Neural cell (in vitro differentiated cells): Measurements from ENCODE around the gene BLMH. TPM values are rescaled to one million over a fixed set of nuclear protein-coding genes. Genes with fewer than 3 reads are reported as not detected.

ENCODE experiments used
- H2AFZ ChIP-seq: fragments of 200-600, 300-800 bp; sonication (generic), shearing (Covaris generic); 2 replicates; pipeline ENCODE4 v1.6.0; 2014; ENCODE audit warnings: low read depth, mild to moderate bottlenecking, antibody characterized with exemption, low read length, moderate library complexity
- H3F3A ChIP-seq: fragments of 200-600 bp; shearing (Covaris generic); 2 replicates; pipeline ENCODE4 v1.6.1; 2016; ENCODE audit warnings: mild to moderate bottlenecking, moderate library complexity, mixed read lengths, antibody characterized with exemption, low read length; ENCODE audit not compliant: insufficient read depth, poor library complexity, severe bottlenecking
- H3K27ac ChIP-seq: fragments of 200-600, 300-800 bp; sonication (generic), shearing (Covaris generic); 2 replicates; pipeline ENCODE4 v1.5.1; 2014; ENCODE audit warnings: mild to moderate bottlenecking, low read length, moderate library complexity
- H3K27me3 ChIP-seq: fragments of 300-800, 200-600 bp; sonication (generic), shearing (Covaris generic); 2 replicates; pipeline ENCODE4 v1.6.0; 2014; ENCODE audit warnings: mild to moderate bottlenecking, low read depth, low read length, moderate library complexity; ENCODE audit not compliant: insufficient read depth
- H3K36me3 ChIP-seq: fragments of 300-800, 200-600 bp; sonication (generic), shearing (Covaris generic); 2 replicates; pipeline ENCODE4 v1.5.1; 2014; ENCODE audit warnings: mild to moderate bottlenecking, antibody characterized with exemption, low read length, moderate library complexity; ENCODE audit not compliant: insufficient read depth
- H3K4me2 ChIP-seq: fragments of 300-800, 200-600 bp; sonication (generic), shearing (Covaris generic); 2 replicates; pipeline ENCODE4 v1.6.0; 2014; ENCODE audit warnings: mild to moderate bottlenecking, low read length
- H3K4me3 ChIP-seq: fragments of 300-800, 200-600 bp; sonication (generic), shearing (Covaris generic); 2 replicates; pipeline ENCODE4 v1.5.1; 2014; ENCODE audit warnings: mild to moderate bottlenecking, low read length, moderate library complexity
- H3K79me2 ChIP-seq: fragments of 200-600 bp; shearing (Covaris generic); replicated peaks from 2 replicates; pipeline ENCODE4 v1.6.0; 2014; ENCODE audit warnings: mild to moderate bottlenecking, low read length, moderate library complexity; ENCODE audit not compliant: insufficient read depth
- H3K9ac ChIP-seq: fragments of 300-800, 200-600 bp; sonication (generic), shearing (Covaris generic); 2 replicates; pipeline ENCODE4 v1.6.1; 2016; ENCODE audit warnings: mild to moderate bottlenecking, low read length, mixed read lengths
- H3K9me2 ChIP-seq: fragments of 200-600 bp; shearing (Covaris generic); 2 replicates; pipeline ENCODE4 v1.6.1; 2016; ENCODE audit warnings: mild to moderate bottlenecking, low read length, mixed read lengths; ENCODE audit not compliant: insufficient read depth
- H3K9me3 ChIP-seq: fragments of 200-600, 300-800 bp; sonication (generic), shearing (Covaris generic); 2 replicates; pipeline ENCODE4 v1.6.1; 2016; ENCODE audit warnings: mild to moderate bottlenecking, mixed run types, low read length, moderate library complexity, mixed read lengths
- H4K20me1 ChIP-seq: fragments of 200-600 bp; shearing (Covaris generic); 2 replicates; pipeline ENCODE4 v1.6.1; 2016; ENCODE audit warnings: mild to moderate bottlenecking, mixed run types; ENCODE audit not compliant: insufficient read depth
- EP300 ChIP-seq: fragments of 450-650 bp; conservative IDR thresholded peaks from 2 replicates; pipeline ENCODE4 v1.6.1; 2014; ENCODE audit warnings: antibody characterized with exemption, mild to moderate bottlenecking, moderate library complexity; ENCODE audit not compliant: poor library complexity, severe bottlenecking
- EZH2 ChIP-seq: fragments of 200-600, 300-800 bp; shearing (Covaris generic), sonication (generic); IDR thresholded peaks from 2 replicates; pipeline ENCODE4 v1.6.1; 2014; ENCODE audit warnings: antibody characterized with exemption, low read length, borderline replicate concordance, mild to moderate bottlenecking; ENCODE audit not compliant: insufficient read depth, poor library complexity, severe bottlenecking
- MXI1 ChIP-seq: fragments of 450-650 bp; conservative IDR thresholded peaks from 2 replicates; pipeline ENCODE4 v1.6.1; 2014; ENCODE audit warnings: antibody characterized with exemption, mild to moderate bottlenecking; ENCODE audit not compliant: poor library complexity, severe bottlenecking
- POLR2AphosphoS5 ChIP-seq: IDR thresholded peaks from 2 replicates; pipeline ENCODE4 v1.6.1; 2012
- RAD21 ChIP-seq: fragments of 450-650 bp; conservative IDR thresholded peaks from 2 replicates; pipeline ENCODE4 v1.6.1; 2014; ENCODE audit warnings: antibody characterized with exemption, mild to moderate bottlenecking, moderate library complexity
- SMC3 ChIP-seq: fragments of 450-650 bp; conservative IDR thresholded peaks from 2 replicates; pipeline ENCODE4 v1.6.1; 2014; ENCODE audit warnings: antibody characterized with exemption, mild to moderate bottlenecking, moderate library complexity; ENCODE audit not compliant: poor library complexity
- TAF1 ChIP-seq: IDR thresholded peaks from 2 replicates; pipeline ENCODE4 v1.6.1; 2012; ENCODE audit warnings: low read depth
- polyA plus RNA-seq: library from polyadenylated mRNA; depleted of rRNA; stranded (reverse); fragments of >200 nt; gene quantifications from 2 replicates; pipeline ENCODE4 v1.2.3, GENCODE V29; 2014
- TF ChIP-seq, protein P1 (sequence below): IDR thresholded peaks from 2 replicates; pipeline ENCODE4 v1.6.1; 2012; ENCODE audit warnings: borderline replicate concordance
- TF ChIP-seq, protein P2 (sequence below): fragments of 450-650 bp; IDR thresholded peaks from 2 replicates; pipeline ENCODE4 v1.5.1; 2014; ENCODE audit warnings: antibody characterized with exemption, mild to moderate bottlenecking, moderate library complexity; ENCODE audit not compliant: poor library complexity, severe bottlenecking

The BLMH gene
- polyA plus RNA-seq, 1 donor from 2014 or later, result 44.3 TPM

DNA sequence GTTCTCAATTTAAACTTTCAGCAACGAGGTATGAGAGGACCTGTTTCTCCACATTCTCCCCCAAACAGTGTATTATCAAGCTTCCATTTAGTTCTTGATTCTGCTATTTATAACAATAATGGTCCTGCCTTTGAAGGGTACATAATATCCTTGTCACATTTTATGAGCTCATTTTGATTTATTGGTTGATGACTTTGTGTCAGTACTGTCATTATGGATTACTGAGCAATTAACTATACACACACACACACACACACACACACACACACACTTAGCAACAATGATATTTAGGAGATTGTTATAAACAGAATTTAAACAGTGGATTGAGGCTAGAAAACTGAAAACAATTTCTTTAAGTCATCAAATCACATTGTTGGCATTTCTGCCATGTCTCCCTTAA lies 35.1 kb upstream of the BLMH start:
- no peaks in the 10 kb centered on the region for H3K9me3 ChIP-seq
- no peaks in the 10 kb centered on the region for H3K36me3 ChIP-seq
- H2AFZ ChIP-seq, result no peak overlapping the region
- H3K9ac ChIP-seq, result no peak overlapping the region
- H3K27me3 ChIP-seq, result no peaks in the 10 kb centered on the region
- no peaks in the 10 kb centered on the region for H4K20me1 ChIP-seq
- TF ChIP-seq MXI1, result no peak
- no peak for TF ChIP-seq SMC3
- TF ChIP-seq EP300, result no peak
- no peak for TF ChIP-seq TAF1
- no peak for TF ChIP-seq POLR2AphosphoS5
- TF ChIP-seq, protein P1, sequence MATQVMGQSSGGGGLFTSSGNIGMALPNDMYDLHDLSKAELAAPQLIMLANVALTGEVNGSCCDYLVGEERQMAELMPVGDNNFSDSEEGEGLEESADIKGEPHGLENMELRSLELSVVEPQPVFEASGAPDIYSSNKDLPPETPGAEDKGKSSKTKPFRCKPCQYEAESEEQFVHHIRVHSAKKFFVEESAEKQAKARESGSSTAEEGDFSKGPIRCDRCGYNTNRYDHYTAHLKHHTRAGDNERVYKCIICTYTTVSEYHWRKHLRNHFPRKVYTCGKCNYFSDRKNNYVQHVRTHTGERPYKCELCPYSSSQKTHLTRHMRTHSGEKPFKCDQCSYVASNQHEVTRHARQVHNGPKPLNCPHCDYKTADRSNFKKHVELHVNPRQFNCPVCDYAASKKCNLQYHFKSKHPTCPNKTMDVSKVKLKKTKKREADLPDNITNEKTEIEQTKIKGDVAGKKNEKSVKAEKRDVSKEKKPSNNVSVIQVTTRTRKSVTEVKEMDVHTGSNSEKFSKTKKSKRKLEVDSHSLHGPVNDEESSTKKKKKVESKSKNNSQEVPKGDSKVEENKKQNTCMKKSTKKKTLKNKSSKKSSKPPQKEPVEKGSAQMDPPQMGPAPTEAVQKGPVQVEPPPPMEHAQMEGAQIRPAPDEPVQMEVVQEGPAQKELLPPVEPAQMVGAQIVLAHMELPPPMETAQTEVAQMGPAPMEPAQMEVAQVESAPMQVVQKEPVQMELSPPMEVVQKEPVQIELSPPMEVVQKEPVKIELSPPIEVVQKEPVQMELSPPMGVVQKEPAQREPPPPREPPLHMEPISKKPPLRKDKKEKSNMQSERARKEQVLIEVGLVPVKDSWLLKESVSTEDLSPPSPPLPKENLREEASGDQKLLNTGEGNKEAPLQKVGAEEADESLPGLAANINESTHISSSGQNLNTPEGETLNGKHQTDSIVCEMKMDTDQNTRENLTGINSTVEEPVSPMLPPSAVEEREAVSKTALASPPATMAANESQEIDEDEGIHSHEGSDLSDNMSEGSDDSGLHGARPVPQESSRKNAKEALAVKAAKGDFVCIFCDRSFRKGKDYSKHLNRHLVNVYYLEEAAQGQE, result no peak
- TF ChIP-seq EZH2, result no peak
- no peak overlapping the region for H3K4me3 ChIP-seq
- H3K9me2 ChIP-seq, result no peaks in the 10 kb centered on the region
- H3K4me2 ChIP-seq, result no peak overlapping the region
- H3K27ac ChIP-seq, result no peak overlapping the region
- H3F3A ChIP-seq, result no peaks in the 10 kb centered on the region
- H3K79me2 ChIP-seq, result no peaks in the 10 kb centered on the region

DNA sequence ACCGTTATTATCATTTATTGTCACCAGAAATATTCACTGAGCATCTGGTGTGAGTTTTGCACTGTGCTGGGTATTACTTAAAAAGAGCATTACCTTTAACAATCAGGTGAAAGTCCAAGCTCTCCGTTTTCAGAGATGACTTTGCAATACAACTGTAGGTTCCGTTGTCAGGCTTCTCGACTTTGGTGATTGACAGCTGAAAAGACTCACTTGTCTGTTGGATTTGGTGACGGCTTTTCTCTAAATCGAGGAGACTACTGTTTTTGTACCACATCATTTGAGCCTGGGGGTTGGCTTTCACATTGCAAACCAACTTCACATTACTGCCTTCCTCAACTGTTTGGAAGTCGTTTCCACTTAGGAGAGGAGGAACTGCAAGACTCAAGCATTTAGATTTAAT lies 33.0 kb upstream of the BLMH start:
- Histone ChIP-seq H3K9me2 (no peaks in the 10 kb centered on the region), H3K27me3 (no peaks in the 10 kb centered on the region), H2AFZ (no peak overlapping the region), H3K4me3 (no peak overlapping the region), H3K36me3 (no peaks in the 10 kb centered on the region), H3K4me2 (no peak overlapping the region), H3K79me2 (no peaks in the 10 kb centered on the region), H3K9ac (no peak overlapping the region), H4K20me1 (no peaks in the 10 kb centered on the region), H3F3A (no peaks in the 10 kb centered on the region), H3K27ac (no peak overlapping the region), H3K9me3 (no peaks in the 10 kb centered on the region)
- TF ChIP-seq EZH2 (no peak), RAD21 (no peak), POLR2AphosphoS5 (no peak), SMC3 (no peak), EP300 (no peak), MXI1 (no peak), TAF1 (no peak)
- TF ChIP-seq, protein P1, result no peak
- TF ChIP-seq, protein P2, sequence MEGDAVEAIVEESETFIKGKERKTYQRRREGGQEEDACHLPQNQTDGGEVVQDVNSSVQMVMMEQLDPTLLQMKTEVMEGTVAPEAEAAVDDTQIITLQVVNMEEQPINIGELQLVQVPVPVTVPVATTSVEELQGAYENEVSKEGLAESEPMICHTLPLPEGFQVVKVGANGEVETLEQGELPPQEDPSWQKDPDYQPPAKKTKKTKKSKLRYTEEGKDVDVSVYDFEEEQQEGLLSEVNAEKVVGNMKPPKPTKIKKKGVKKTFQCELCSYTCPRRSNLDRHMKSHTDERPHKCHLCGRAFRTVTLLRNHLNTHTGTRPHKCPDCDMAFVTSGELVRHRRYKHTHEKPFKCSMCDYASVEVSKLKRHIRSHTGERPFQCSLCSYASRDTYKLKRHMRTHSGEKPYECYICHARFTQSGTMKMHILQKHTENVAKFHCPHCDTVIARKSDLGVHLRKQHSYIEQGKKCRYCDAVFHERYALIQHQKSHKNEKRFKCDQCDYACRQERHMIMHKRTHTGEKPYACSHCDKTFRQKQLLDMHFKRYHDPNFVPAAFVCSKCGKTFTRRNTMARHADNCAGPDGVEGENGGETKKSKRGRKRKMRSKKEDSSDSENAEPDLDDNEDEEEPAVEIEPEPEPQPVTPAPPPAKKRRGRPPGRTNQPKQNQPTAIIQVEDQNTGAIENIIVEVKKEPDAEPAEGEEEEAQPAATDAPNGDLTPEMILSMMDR, result no peak
